Measurements from ENCODE around the gene NAAA. TPM values are rescaled to one million over a fixed set of nuclear protein-coding genes. Genes with fewer than 3 reads are reported as not detected.

The NAAA gene
- total RNA-seq, 1 donor from 2014 or later = 13.7 TPM

- peaks cover 2% of the 10 kb centered on the region for H3K9me3 Mint-ChIP-seq (ENCODE audit: unreplicated experiment)
- TF ChIP-seq, protein P1, sequence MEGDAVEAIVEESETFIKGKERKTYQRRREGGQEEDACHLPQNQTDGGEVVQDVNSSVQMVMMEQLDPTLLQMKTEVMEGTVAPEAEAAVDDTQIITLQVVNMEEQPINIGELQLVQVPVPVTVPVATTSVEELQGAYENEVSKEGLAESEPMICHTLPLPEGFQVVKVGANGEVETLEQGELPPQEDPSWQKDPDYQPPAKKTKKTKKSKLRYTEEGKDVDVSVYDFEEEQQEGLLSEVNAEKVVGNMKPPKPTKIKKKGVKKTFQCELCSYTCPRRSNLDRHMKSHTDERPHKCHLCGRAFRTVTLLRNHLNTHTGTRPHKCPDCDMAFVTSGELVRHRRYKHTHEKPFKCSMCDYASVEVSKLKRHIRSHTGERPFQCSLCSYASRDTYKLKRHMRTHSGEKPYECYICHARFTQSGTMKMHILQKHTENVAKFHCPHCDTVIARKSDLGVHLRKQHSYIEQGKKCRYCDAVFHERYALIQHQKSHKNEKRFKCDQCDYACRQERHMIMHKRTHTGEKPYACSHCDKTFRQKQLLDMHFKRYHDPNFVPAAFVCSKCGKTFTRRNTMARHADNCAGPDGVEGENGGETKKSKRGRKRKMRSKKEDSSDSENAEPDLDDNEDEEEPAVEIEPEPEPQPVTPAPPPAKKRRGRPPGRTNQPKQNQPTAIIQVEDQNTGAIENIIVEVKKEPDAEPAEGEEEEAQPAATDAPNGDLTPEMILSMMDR (IDR thresholded peaks at IDR 0.05; ENCODE audit: partially characterized antibody, unreplicated experiment) = no peak
- H3K4me3 Mint-ChIP-seq (ENCODE audit: unreplicated experiment) = no peak overlapping the region
- no peak for DNase-seq
- H3K27ac Mint-ChIP-seq (ENCODE audit: unreplicated experiment) = no peak overlapping the region
- peaks cover 4% of the 10 kb centered on the region for H3K36me3 Mint-ChIP-seq (ENCODE audit: unreplicated experiment)
- H3K4me1 Mint-ChIP-seq (ENCODE audit: low read depth, unreplicated experiment) = peaks cover 2% of the 10 kb centered on the region
- H3K27me3 Mint-ChIP-seq (ENCODE audit: unreplicated experiment) = no peaks in the 10 kb centered on the region
These were observed 42.3 kb downstream of the NAAA start for GRCh38 chr4:75898536-75898935.

DNA sequence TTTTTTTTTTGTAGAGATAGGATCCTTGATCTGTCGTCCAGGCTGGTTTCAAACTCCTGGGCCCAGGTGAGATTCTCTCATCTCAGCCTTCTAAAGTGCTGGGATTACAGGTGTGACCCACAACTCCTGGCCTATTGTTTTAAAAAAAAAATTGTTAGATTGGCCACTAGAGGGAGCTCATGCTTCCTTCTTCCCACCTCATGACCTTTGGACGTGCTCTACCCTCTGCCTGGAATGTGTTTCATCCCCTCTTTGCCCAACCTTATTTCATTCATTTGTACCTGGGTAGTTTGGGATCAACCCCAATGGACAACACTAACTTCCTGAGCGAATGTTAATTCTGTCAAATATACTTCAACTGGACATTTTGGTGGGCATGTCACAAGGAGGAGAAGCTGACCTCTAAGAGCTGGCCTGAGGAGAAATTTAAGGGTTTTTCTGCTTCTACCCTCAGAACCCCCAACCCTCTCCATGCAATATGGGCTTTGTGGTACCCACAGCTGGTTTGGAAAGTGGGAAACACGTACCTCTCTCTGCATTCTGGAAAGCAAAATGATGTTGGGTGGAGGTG, 45.0 kb downstream of the NAAA start:
- DNase-seq = no peak
- Mint-ChIP-seq H3K4me3 (ENCODE audit: unreplicated experiment) (no peak overlapping the region), H3K4me1 (ENCODE audit: low read depth, unreplicated experiment) (peaks cover 2% of the 10 kb centered on the region), H3K27me3 (ENCODE audit: unreplicated experiment) (no peaks in the 10 kb centered on the region), H3K27ac (ENCODE audit: unreplicated experiment) (no peak overlapping the region), H3K9me3 (ENCODE audit: unreplicated experiment) (peaks cover 3% of the 10 kb centered on the region), H3K36me3 (ENCODE audit: unreplicated experiment) (peaks cover 4% of the 10 kb centered on the region)
- TF ChIP-seq, protein P1 (IDR thresholded peaks at IDR 0.05; ENCODE audit: partially characterized antibody, unreplicated experiment) = peak; percentile 85

DNA sequence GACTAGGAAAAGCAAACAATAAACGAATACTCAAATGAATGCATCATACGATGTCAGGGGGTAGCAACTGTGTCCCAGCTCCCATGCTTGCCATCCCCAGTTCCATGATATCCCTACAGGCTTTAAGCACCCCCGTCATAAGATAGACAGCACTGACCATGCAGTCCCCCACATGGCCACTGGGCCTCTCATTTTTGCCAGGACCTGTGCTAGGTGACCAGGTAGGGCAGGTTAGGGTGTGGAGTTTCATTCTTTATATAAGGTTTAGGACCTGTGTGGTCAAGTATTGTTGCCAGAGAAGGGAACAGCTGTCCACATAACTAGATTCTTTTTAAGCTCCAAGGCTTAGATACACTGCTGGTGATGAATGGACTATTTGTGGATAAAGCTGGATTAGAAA, 48.3 kb downstream of the NAAA start:
- TF ChIP-seq, protein P1 (IDR thresholded peaks at IDR 0.05; ENCODE audit: partially characterized antibody, unreplicated experiment) = peak; percentile 44
- H3K4me3 Mint-ChIP-seq (ENCODE audit: unreplicated experiment) = no peak overlapping the region

DNA sequence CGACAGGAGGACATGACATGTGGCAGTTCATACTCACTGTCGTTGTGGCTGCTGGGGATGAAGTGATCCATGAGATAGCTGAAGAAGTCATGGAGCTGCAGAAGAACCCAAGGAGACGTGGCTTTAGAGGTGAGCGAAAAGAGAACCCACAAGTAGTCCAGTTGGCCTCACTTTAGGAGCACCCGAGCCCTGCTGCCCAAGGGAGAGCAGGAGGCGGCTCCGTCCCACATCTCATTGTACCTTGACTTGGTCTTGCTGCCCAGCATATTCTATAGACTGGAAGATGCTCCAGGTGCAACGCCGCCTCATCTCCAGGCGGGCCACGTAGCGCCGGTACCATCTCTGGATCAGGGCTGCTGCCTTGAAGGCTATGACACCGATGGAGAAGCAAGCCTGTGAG, 49.2 kb downstream of the NAAA start:
- no peak overlapping the region for H3K27ac Mint-ChIP-seq (ENCODE audit: unreplicated experiment)
- DNase-seq = no peak
- no peaks in the 10 kb centered on the region for H3K27me3 Mint-ChIP-seq (ENCODE audit: unreplicated experiment)
- peaks cover 3% of the 10 kb centered on the region for H3K9me3 Mint-ChIP-seq (ENCODE audit: unreplicated experiment)
- H3K36me3 Mint-ChIP-seq (ENCODE audit: unreplicated experiment) = no peaks in the 10 kb centered on the region
- H3K4me1 Mint-ChIP-seq (ENCODE audit: low read depth, unreplicated experiment) = peaks cover 2% of the 10 kb centered on the region
- H3K4me3 Mint-ChIP-seq (ENCODE audit: unreplicated experiment) = no peak overlapping the region
- TF ChIP-seq, protein P1 (IDR thresholded peaks at IDR 0.05; ENCODE audit: partially characterized antibody, unreplicated experiment) = no peak

More for the DNA sequence above, 48.3 kb downstream of the NAAA start:
- Mint-ChIP-seq H3K27me3 (ENCODE audit: unreplicated experiment) (no peaks in the 10 kb centered on the region), H3K9me3 (ENCODE audit: unreplicated experiment) (peaks cover 3% of the 10 kb centered on the region), H3K36me3 (ENCODE audit: unreplicated experiment) (no peaks in the 10 kb centered on the region), H3K27ac (ENCODE audit: unreplicated experiment) (no peak overlapping the region), H3K4me1 (ENCODE audit: low read depth, unreplicated experiment) (peaks cover 2% of the 10 kb centered on the region)
- DNase-seq = no peak

GRCh38 chr4:75889537-75890199, 51.1 kb downstream of the NAAA start:
- Mint-ChIP-seq H3K4me3 (ENCODE audit: unreplicated experiment) (no peak overlapping the region), H3K4me1 (ENCODE audit: low read depth, unreplicated experiment) (no peaks in the 10 kb centered on the region), H3K36me3 (ENCODE audit: unreplicated experiment) (no peaks in the 10 kb centered on the region), H3K27ac (ENCODE audit: unreplicated experiment) (no peak overlapping the region), H3K27me3 (ENCODE audit: unreplicated experiment) (no peaks in the 10 kb centered on the region), H3K9me3 (ENCODE audit: unreplicated experiment) (peaks cover 1% of the 10 kb centered on the region)
- TF ChIP-seq, protein P1 (IDR thresholded peaks at IDR 0.05; ENCODE audit: partially characterized antibody, unreplicated experiment) = no peak
- no peak for DNase-seq
